ENCODE measurements around the gene RGPD8. TPM values are rescaled to one million over a fixed set of nuclear protein-coding genes. Genes with fewer than 3 reads are reported as not detected.

Gene RGPD8
- total and polyA plus RNA-seq, 2 of the 13 experiments (the other 11 are each of a cell fraction or from before 2014, with no cell fraction given): 2.3 to 12.8 TPM

- TF ChIP-seq HOMEZ (CRISPR knock-in tag; IDR thresholded peaks at IDR 0.05; ENCODE audit: low read depth) (0 out of 2 replicates have a peak, but pooled peaks have one; percentile 19), ZNF136 (CRISPR knock-in tag; IDR thresholded peaks at IDR 0.05; ENCODE audit: low read depth) (no peak), ZBTB42 (CRISPR knock-in tag; IDR thresholded peaks at IDR 0.05) (no peak), MXI1 (IDR thresholded peaks at IDR 0.05; ENCODE audit: borderline replicate concordance, low read depth, low read length) (peak; percentile 70; the same call in 1 of the 3 replicates), ZNF543 (CRISPR knock-in tag; IDR thresholded peaks at IDR 0.05) (no peak), ZFYVE20 (CRISPR knock-in tag; IDR thresholded peaks at IDR 0.05; ENCODE audit: borderline replicate concordance, low read depth) (no peak), ZNF251 (CRISPR knock-in tag; IDR thresholded peaks at IDR 0.05) (no peak), ETV5 (CRISPR knock-in tag; IDR thresholded peaks at IDR 0.05; ENCODE audit: borderline replicate concordance) (0 out of 2 replicates have a peak, but pooled peaks have one; percentile 31), SRSF1 (optimal IDR thresholded peaks at IDR 0.05; ENCODE audit: low read depth, low read length) (no peak), ZNF256 (CRISPR knock-in tag; conservative IDR thresholded peaks at IDR 0.05) (no peak), HDAC2 (CRISPR knock-in tag; IDR thresholded peaks at IDR 0.05) (peak; percentile 19; the same call in 1 of the 2 replicates), THYN1 (CRISPR knock-in tag; IDR thresholded peaks at IDR 0.05; ENCODE audit: borderline replicate concordance, low read depth) (no peak), ZNF878 (CRISPR knock-in tag; IDR thresholded peaks at IDR 0.05) (no peak), RAD21 (CRISPR knock-in tag; IDR thresholded peaks at IDR 0.05) (no peak), DMAP1 (CRISPR knock-in tag; IDR thresholded peaks at IDR 0.05) (peak; percentile 53; the same call in 1 of the 2 replicates), RAD51 (IDR thresholded peaks at IDR 0.05; ENCODE audit: borderline replicate concordance) (no peak), ZFP36L1 (CRISPR knock-in tag; IDR thresholded peaks at IDR 0.05) (peak; percentile 19; the same call in 1 of the 2 replicates), HNF1B (CRISPR knock-in tag; IDR thresholded peaks at IDR 0.05) (0 out of 2 replicates have a peak, but pooled peaks have one; percentile 28), ZNF775 (CRISPR knock-in tag; IDR thresholded peaks at IDR 0.05; ENCODE audit: borderline replicate concordance) (0 out of 2 replicates have a peak, but pooled peaks have one; percentile 65)
- TF ChIP-seq, protein P1, sequence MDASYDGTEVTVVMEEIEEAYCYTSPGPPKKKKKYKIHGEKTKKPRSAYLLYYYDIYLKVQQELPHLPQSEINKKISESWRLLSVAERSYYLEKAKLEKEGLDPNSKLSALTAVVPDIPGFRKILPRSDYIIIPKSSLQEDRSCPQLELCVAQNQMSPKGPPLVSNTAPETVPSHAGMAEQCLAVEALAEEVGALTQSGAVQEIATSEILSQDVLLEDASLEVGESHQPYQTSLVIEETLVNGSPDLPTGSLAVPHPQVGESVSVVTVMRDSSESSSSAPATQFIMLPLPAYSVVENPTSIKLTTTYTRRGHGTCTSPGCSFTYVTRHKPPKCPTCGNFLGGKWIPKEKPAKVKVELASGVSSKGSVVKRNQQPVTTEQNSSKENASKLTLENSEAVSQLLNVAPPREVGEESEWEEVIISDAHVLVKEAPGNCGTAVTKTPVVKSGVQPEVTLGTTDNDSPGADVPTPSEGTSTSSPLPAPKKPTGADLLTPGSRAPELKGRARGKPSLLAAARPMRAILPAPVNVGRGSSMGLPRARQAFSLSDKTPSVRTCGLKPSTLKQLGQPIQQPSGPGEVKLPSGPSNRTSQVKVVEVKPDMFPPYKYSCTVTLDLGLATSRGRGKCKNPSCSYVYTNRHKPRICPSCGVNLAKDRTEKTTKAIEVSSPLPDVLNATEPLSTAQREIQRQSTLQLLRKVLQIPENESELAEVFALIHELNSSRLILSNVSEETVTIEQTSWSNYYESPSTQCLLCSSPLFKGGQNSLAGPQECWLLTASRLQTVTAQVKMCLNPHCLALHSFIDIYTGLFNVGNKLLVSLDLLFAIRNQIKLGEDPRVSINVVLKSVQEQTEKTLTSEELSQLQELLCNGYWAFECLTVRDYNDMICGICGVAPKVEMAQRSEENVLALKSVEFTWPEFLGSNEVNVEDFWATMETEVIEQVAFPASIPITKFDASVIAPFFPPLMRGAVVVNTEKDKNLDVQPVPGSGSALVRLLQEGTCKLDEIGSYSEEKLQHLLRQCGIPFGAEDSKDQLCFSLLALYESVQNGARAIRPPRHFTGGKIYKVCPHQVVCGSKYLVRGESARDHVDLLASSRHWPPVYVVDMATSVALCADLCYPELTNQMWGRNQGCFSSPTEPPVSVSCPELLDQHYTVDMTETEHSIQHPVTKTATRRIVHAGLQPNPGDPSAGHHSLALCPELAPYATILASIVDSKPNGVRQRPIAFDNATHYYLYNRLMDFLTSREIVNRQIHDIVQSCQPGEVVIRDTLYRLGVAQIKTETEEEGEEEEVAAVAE (CRISPR knock-in tag; IDR thresholded peaks at IDR 0.05; ENCODE audit: borderline replicate concordance): no peak
- TF ChIP-seq, protein P2, sequence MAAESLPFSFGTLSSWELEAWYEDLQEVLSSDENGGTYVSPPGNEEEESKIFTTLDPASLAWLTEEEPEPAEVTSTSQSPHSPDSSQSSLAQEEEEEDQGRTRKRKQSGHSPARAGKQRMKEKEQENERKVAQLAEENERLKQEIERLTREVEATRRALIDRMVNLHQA (CRISPR knock-in tag; IDR thresholded peaks at IDR 0.05): no peak
Observed at GRCh38 chr2:112483042-112483473, 49.6 kb upstream of the RGPD8 start (continued).

All from HepG2 (cell line).